Measurements from ENCODE around the gene PTPN11. TPM values are rescaled to one million over a fixed set of nuclear protein-coding genes. Genes with fewer than 3 reads are reported as not detected.

Gene PTPN11
- total and polyA plus RNA-seq, 2 experiments from 2014 or later, result 78.0 to 89.5 TPM

GRCh38 chr12:112463478-112463877 lies 44.7 kb downstream of the PTPN11 start:
- no peaks in the 10 kb centered on the region for H3F3A ChIP-seq (ENCODE audit: insufficient read depth)
- 0 out of 2 replicates have a peak, but pooled peaks cover 16% of the 10 kb centered on the region for H3K36me3 ChIP-seq (ENCODE audit: low read depth)
- H3K9me3 ChIP-seq (ENCODE audit: low read depth), result no peaks in the 10 kb centered on the region
- peaks cover 31% of the 10 kb centered on the region for H3K79me2 ChIP-seq (ENCODE audit: insufficient read depth)
- H4K20me1 ChIP-seq (ENCODE audit: insufficient read depth), result no peaks in the 10 kb centered on the region
- TF ChIP-seq EZH2 (IDR thresholded peaks at IDR 0.05; ENCODE audit: insufficient read depth, poor library complexity, severe bottlenecking) (no peak), EZH2phosphoT487 (IDR thresholded peaks at IDR 0.05; ENCODE audit: insufficient read depth, low read depth) (no peak)
- no peak overlapping the region for H3K4me2 ChIP-seq (ENCODE audit: unreplicated experiment)
- no peak overlapping the region for H3K27ac ChIP-seq
- no peak overlapping the region for H3K9ac ChIP-seq
- no peak overlapping the region for H3K4me3 ChIP-seq
- 61 to 67% methylated on average over 2 of the region's 2 CpGs for WGBS, 2 experiments (ENCODE audit: low coverage in 1 of 2, low lambda C conversion rate in 2 of 2, missing lambda C conversion rate in 2 of 2)
- H2AFZ ChIP-seq, result no peak overlapping the region
- no peaks in the 10 kb centered on the region for H3K4me1 ChIP-seq (ENCODE audit: insufficient read depth)
- in situ Hi-C loops (cut with MboI), result no loop called here
- no peaks in the 10 kb centered on the region for H3K9me2 ChIP-seq (ENCODE audit: insufficient read depth)
- no peak for DNase-seq
- no peaks in the 10 kb centered on the region for H3K27me3 ChIP-seq (replicated peaks; ENCODE audit: insufficient read depth)

- TF ChIP-seq EZH2 (IDR thresholded peaks at IDR 0.05; ENCODE audit: insufficient read depth, poor library complexity, severe bottlenecking) (no peak), EZH2phosphoT487 (IDR thresholded peaks at IDR 0.05; ENCODE audit: insufficient read depth, low read depth) (no peak)
- DNase-seq, result no peak
- Histone ChIP-seq H3K36me3 (ENCODE audit: low read depth) (0 out of 2 replicates have a peak, but pooled peaks cover 11% of the 10 kb centered on the region), H4K20me1 (ENCODE audit: insufficient read depth) (no peaks in the 10 kb centered on the region), H3K4me2 (ENCODE audit: unreplicated experiment) (no peak overlapping the region), H3K27ac (no peak overlapping the region), H3F3A (ENCODE audit: insufficient read depth) (no peaks in the 10 kb centered on the region), H3K9ac (no peak overlapping the region), H3K27me3 (replicated peaks; ENCODE audit: insufficient read depth) (no peaks in the 10 kb centered on the region), H2AFZ (no peak overlapping the region), H3K4me3 (no peak overlapping the region), H3K79me2 (ENCODE audit: insufficient read depth) (peaks cover 31% of the 10 kb centered on the region), H3K9me2 (ENCODE audit: insufficient read depth) (no peaks in the 10 kb centered on the region), H3K4me1 (ENCODE audit: insufficient read depth) (no peaks in the 10 kb centered on the region), H3K9me3 (ENCODE audit: low read depth) (no peaks in the 10 kb centered on the region)
- in situ Hi-C loops (cut with MboI), result no loop called here
Observed at GRCh38 chr12:112464605-112465004, 45.9 kb downstream of the PTPN11 start.

GRCh38 chr12:112466011-112466422 lies 47.3 kb downstream of the PTPN11 start:
- H3F3A ChIP-seq (ENCODE audit: insufficient read depth), result no peaks in the 10 kb centered on the region

GRCh38 chr12:112466835-112467234 lies 48.1 kb downstream of the PTPN11 start:
- Histone ChIP-seq H3K4me1 (ENCODE audit: insufficient read depth) (no peaks in the 10 kb centered on the region), H3K27me3 (replicated peaks; ENCODE audit: insufficient read depth) (no peaks in the 10 kb centered on the region), H2AFZ (no peak overlapping the region), H3K4me2 (ENCODE audit: unreplicated experiment) (no peak overlapping the region), H4K20me1 (ENCODE audit: insufficient read depth) (0 out of 2 replicates have a peak, but pooled peaks cover 5% of the 10 kb centered on the region), H3K27ac (no peak overlapping the region), H3K9me2 (ENCODE audit: insufficient read depth) (no peaks in the 10 kb centered on the region), H3K4me3 (no peak overlapping the region), H3K9me3 (ENCODE audit: low read depth) (no peaks in the 10 kb centered on the region), H3F3A (ENCODE audit: insufficient read depth) (no peaks in the 10 kb centered on the region), H3K36me3 (ENCODE audit: low read depth) (0 out of 2 replicates have a peak, but pooled peaks cover 4% of the 10 kb centered on the region), H3K79me2 (ENCODE audit: insufficient read depth) (peaks cover 39% of the 10 kb centered on the region), H3K9ac (no peak overlapping the region)
- DNase-seq, result no peak
- TF ChIP-seq EZH2phosphoT487 (IDR thresholded peaks at IDR 0.05; ENCODE audit: insufficient read depth, low read depth) (no peak), EZH2 (IDR thresholded peaks at IDR 0.05; ENCODE audit: insufficient read depth, poor library complexity, severe bottlenecking) (no peak)
- in situ Hi-C loops (cut with MboI), result no loop called here
- WGBS, 2 experiments (ENCODE audit: low coverage in 1 of 2, low lambda C conversion rate in 2 of 2, missing lambda C conversion rate in 2 of 2), result 97 to 98% methylated on average over 3 of the region's 3 CpGs

More at GRCh38 chr12:112466011-112466422, 47.3 kb downstream of the PTPN11 start:
- Histone ChIP-seq H3K9me3 (ENCODE audit: low read depth) (no peaks in the 10 kb centered on the region), H3K27me3 (replicated peaks; ENCODE audit: insufficient read depth) (no peaks in the 10 kb centered on the region), H3K4me2 (ENCODE audit: unreplicated experiment) (no peak overlapping the region), H3K4me3 (no peak overlapping the region), H3K79me2 (ENCODE audit: insufficient read depth) (peaks cover 43% of the 10 kb centered on the region), H3K9ac (no peak overlapping the region), H3K36me3 (ENCODE audit: low read depth) (0 out of 2 replicates have a peak, but pooled peaks cover 11% of the 10 kb centered on the region), H3K27ac (no peak overlapping the region), H3K4me1 (ENCODE audit: insufficient read depth) (no peaks in the 10 kb centered on the region), H4K20me1 (ENCODE audit: insufficient read depth) (0 out of 2 replicates have a peak, but pooled peaks cover 5% of the 10 kb centered on the region), H3K9me2 (ENCODE audit: insufficient read depth) (no peaks in the 10 kb centered on the region), H2AFZ (no peak overlapping the region)
- in situ Hi-C loops (cut with MboI), result no loop called here
- TF ChIP-seq EZH2 (IDR thresholded peaks at IDR 0.05; ENCODE audit: insufficient read depth, poor library complexity, severe bottlenecking) (no peak), EZH2phosphoT487 (IDR thresholded peaks at IDR 0.05; ENCODE audit: insufficient read depth, low read depth) (no peak)
- no peak for DNase-seq

DNA sequence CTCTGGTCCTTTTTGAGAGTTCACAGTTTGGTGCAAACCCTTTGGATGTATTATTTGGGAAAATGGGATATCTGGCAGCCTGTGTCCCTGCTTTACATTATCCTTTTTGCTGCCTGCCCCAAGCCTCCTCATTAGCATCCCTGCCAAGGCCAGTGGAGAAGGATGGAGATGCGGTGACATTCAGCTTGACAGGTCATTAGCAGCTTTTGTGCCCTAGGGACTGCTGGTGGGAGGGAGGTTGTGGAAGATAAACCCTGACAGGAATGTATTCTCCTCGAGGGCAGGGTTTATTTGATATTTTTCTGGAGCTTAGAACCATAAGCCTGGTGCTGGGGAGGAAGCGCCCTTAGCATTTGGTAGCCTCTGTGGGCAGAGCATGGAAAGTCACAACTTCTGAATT lies 49.3 kb downstream of the PTPN11 start:
- Histone ChIP-seq H3K79me2 (ENCODE audit: insufficient read depth) (peaks cover 30% of the 10 kb centered on the region), H3K4me3 (no peak overlapping the region), H3K27ac (no peak overlapping the region), H3K9ac (no peak overlapping the region), H4K20me1 (ENCODE audit: insufficient read depth) (0 out of 2 replicates have a peak, but pooled peaks cover 5% of the 10 kb centered on the region), H3F3A (ENCODE audit: insufficient read depth) (no peaks in the 10 kb centered on the region), H3K4me1 (ENCODE audit: insufficient read depth) (no peaks in the 10 kb centered on the region), H3K36me3 (ENCODE audit: low read depth) (peaks cover 5% of the 10 kb centered on the region), H3K4me2 (ENCODE audit: unreplicated experiment) (no peak overlapping the region), H2AFZ (no peak overlapping the region), H3K9me2 (ENCODE audit: insufficient read depth) (no peaks in the 10 kb centered on the region), H3K27me3 (replicated peaks; ENCODE audit: insufficient read depth) (no peaks in the 10 kb centered on the region), H3K9me3 (ENCODE audit: low read depth) (no peaks in the 10 kb centered on the region)
- TF ChIP-seq EZH2 (IDR thresholded peaks at IDR 0.05; ENCODE audit: insufficient read depth, poor library complexity, severe bottlenecking) (no peak), EZH2phosphoT487 (IDR thresholded peaks at IDR 0.05; ENCODE audit: insufficient read depth, low read depth) (no peak)
- in situ Hi-C loops (cut with MboI), result no loop called here
- DNase-seq, result no peak
- WGBS, 2 experiments (ENCODE audit: low coverage in 1 of 2, low lambda C conversion rate in 2 of 2, missing lambda C conversion rate in 2 of 2), result 86% methylated on average over 3 of the region's 3 CpGs
